PC-3 (cell line): ENCODE measurements around the gene PRKAR2B. TPM values are rescaled to one million over a fixed set of nuclear protein-coding genes. Genes with fewer than 3 reads are reported as not detected.

ENCODE experiments used
- ATAC-seq: fragments of 200-7000 bp; cut with Tn5 transposase; 2 replicates; pipeline ENCODE4 v1.9.1; 2020; ENCODE audit warnings: mild to moderate bottlenecking, moderate library complexity
- BruUV-seq: library from RNA; stranded (reverse); fragments of 400-500 nt; replicated peaks from 2 replicates; lab custom pipeline; 2021; lab: Mats Ljungman, UMichigan
- CTCF ChIA-PET: fragments of 300-600 bp; sonication (Branson Sonifier 250); formaldehyde crosslinking; loops from one replicate; lab custom pipeline; 2022; ENCODE audit warnings: antibody characterized with exemption; lab: Charles Lee
- POLR2A ChIA-PET: fragments of 300-600 bp; sonication (Branson Sonifier 250); formaldehyde crosslinking; loops from one replicate; lab custom pipeline; 2022; ENCODE audit warnings: antibody characterized with exemption; ENCODE audit not compliant: unreplicated experiment; lab: Charles Lee
- DNase-seq: peaks from one replicate; pipeline ENCODE4 v3.0.0-alpha.2; 2015
- H2AFZ ChIP-seq: fragments of 300-600 bp; sonication (generic); 2 replicates; pipeline ENCODE4 v1.6.0; 2016; ENCODE audit warnings: antibody characterized with exemption, low read length
- H3F3A ChIP-seq: fragments of 300-600 bp; sonication (generic); one replicate; pipeline ENCODE4 v1.6.0; 2017; ENCODE audit warnings: antibody characterized with exemption, low read length, control low read depth, mild to moderate bottlenecking; ENCODE audit not compliant: unreplicated experiment
- H3K27ac ChIP-seq: fragments of 300-600 bp; sonication (generic); 2 replicates; pipeline ENCODE4 v1.5.1; 2016; ENCODE audit warnings: mild to moderate bottlenecking, low read length
- H3K27me3 ChIP-seq: fragments of 300-600 bp; sonication (generic); 2 replicates; pipeline ENCODE4 v1.6.1; 2016; ENCODE audit warnings: low read length, mixed read lengths
- H3K36me3 ChIP-seq: fragments of 300-600 bp; sonication (generic); 2 replicates; pipeline ENCODE4 v1.6.1; 2016; ENCODE audit warnings: low read depth, mixed run types, low read length, mixed read lengths
- H3K4me1 ChIP-seq: fragments of 300-600 bp; sonication (generic); 2 replicates; pipeline ENCODE4 v1.5.1; 2016; ENCODE audit warnings: low read length; ENCODE audit not compliant: insufficient read depth
- H3K4me2 ChIP-seq: fragments of 300-600 bp; sonication (generic); 2 replicates; pipeline ENCODE4 v1.6.0; 2016; ENCODE audit warnings: low read length
- H3K4me3 ChIP-seq: fragments of 300-600 bp; sonication (generic); 2 replicates; pipeline ENCODE4 v1.5.1; 2016; ENCODE audit warnings: mild to moderate bottlenecking, low read length, mixed read lengths
- H3K79me2 ChIP-seq: fragments of 300-600 bp; sonication (generic); 2 replicates; pipeline ENCODE4 v1.6.1; 2017; ENCODE audit warnings: low read length, mixed read lengths
- H3K9ac ChIP-seq: fragments of 300-600 bp; sonication (generic); 2 replicates; pipeline ENCODE4 v1.6.0; 2016; ENCODE audit warnings: mild to moderate bottlenecking, low read length
- H3K9me2 ChIP-seq: fragments of 300-600 bp; sonication (generic); replicated peaks from 2 replicates; pipeline ENCODE4 v1.6.1; 2016; ENCODE audit warnings: mixed run types, low read length, mixed read lengths
- H3K9me3 ChIP-seq: fragments of 300-600 bp; sonication (generic); 2 replicates; pipeline ENCODE4 v1.6.1; 2016; ENCODE audit warnings: low read length, mixed read lengths
- H4K20me1 ChIP-seq: fragments of 300-600 bp; sonication (generic); 2 replicates; pipeline ENCODE4 v1.6.1; 2016; ENCODE audit warnings: low read length, mixed read lengths
- CTCF ChIP-seq: fragments of 300-600 bp; sonication (generic); conservative IDR thresholded peaks from 2 replicates; pipeline ENCODE4 v1.5.1; 2017; ENCODE audit warnings: antibody characterized with exemption, low read depth, mild to moderate bottlenecking, low read length
- EZH2 ChIP-seq: fragments of 300-600 bp; sonication (generic); IDR thresholded peaks from one replicate; pipeline ENCODE4 v1.6.1; 2017; ENCODE audit warnings: antibody characterized with exemption, mild to moderate bottlenecking, low read length; ENCODE audit not compliant: unreplicated experiment
- EZH2phosphoT487 ChIP-seq: fragments of 300-600 bp; sonication (generic); IDR thresholded peaks from 2 replicates; pipeline ENCODE4 v1.6.1; 2018; ENCODE audit warnings: mild to moderate bottlenecking, antibody characterized with exemption, low read length, borderline replicate concordance
- intact Hi-C: fragments of 100-400 bp; cut with micrococcal nuclease; formaldehyde crosslinking; loops from 2 replicates; pipeline ENCODE4 v1.9.0; 2023
- total RNA-seq: library from RNA; depleted of rRNA; stranded (reverse); fragments of >200 nt; gene quantifications from 2 replicates; pipeline ENCODE4 v1.2.3, GENCODE V29; 2014

PRKAR2B gene
- total RNA-seq, 1 experiment from 2014 or later = 0.29 TPM

GRCh38 chr7:107194052-107194451, 149.5 kb downstream of the PRKAR2B start:
- Histone ChIP-seq H3K9ac (no peak overlapping the region), H3K4me3 (no peak overlapping the region), H3K4me2 (no peak overlapping the region), H3K27ac (no peak overlapping the region), H3K79me2 (no peaks in the 10 kb centered on the region), H3K4me1 (peaks cover 13% of the 10 kb centered on the region), H3K36me3 (peaks cover 14% of the 10 kb centered on the region), H3K9me3 (no peaks in the 10 kb centered on the region), H3K9me2 (no peaks in the 10 kb centered on the region), H4K20me1 (no peaks in the 10 kb centered on the region), H2AFZ (no peak overlapping the region), H3K27me3 (no peaks in the 10 kb centered on the region), H3F3A (no peaks in the 10 kb centered on the region)
- ChIA-PET CTCF (interaction anchor here (0.5 kb wide), 1 partner anchor 38 kb away, joined by 5 read pairs; no protein-coding TSS in a partner anchor), POLR2A (no interaction called here)
- DNase-seq (peak; percentile 5), ATAC-seq (no peak)
- intact Hi-C loops = no loop called here
- no TSS peak for BruUV-seq
- TF ChIP-seq EZH2phosphoT487 (no peak), EZH2 (no peak), CTCF (peak; percentile 37; the same call in 1 of the 2 replicates)

GRCh38 chr7:107196834-107197610, 152.5 kb downstream of the PRKAR2B start:
- H3F3A ChIP-seq = no peaks in the 10 kb centered on the region
- H3K9me2 ChIP-seq = no peaks in the 10 kb centered on the region
- peaks cover 14% of the 10 kb centered on the region for H3K4me1 ChIP-seq
- H3K36me3 ChIP-seq = peaks cover 7% of the 10 kb centered on the region; the same call in 1 of the 2 replicates
- ATAC-seq = peak; percentile 82
- intact Hi-C loops = no loop called here
- TF ChIP-seq EZH2phosphoT487 (no peak), EZH2 (no peak), CTCF (no peak)
- H3K4me3 ChIP-seq = no peak overlapping the region
- H3K4me2 ChIP-seq = peak overlapping the region; percentile 29; the same call in 1 of the 2 replicates
- BruUV-seq = no TSS peak
- CTCF ChIA-PET = interaction anchor here (0.7 kb wide), 1 partner anchor 50 kb away, joined by 3 read pairs; no protein-coding TSS in a partner anchor
- no peak overlapping the region for H3K9ac ChIP-seq
- POLR2A ChIA-PET = no interaction called here
- no peak overlapping the region for H2AFZ ChIP-seq
- no peaks in the 10 kb centered on the region for H4K20me1 ChIP-seq
- H3K9me3 ChIP-seq = no peaks in the 10 kb centered on the region
- no peaks in the 10 kb centered on the region for H3K79me2 ChIP-seq
- DNase-seq = peak; percentile 52
- peak overlapping the region; percentile 45; the same call in 1 of the 2 replicates for H3K27ac ChIP-seq
- H3K27me3 ChIP-seq = no peaks in the 10 kb centered on the region
